Sigmoid colon (tissue), 4 donors: ENCODE measurements around the gene TRIM47.

Source experiments
- CTCF ChIP-seq, 4 experiments: fragments of 450-650 bp in 3 of 4; fragments of 200-600 bp in 1 of 4; IDR thresholded peaks; one replicate each; pipeline ENCODE4 v1.5.1; 2016 to 2019; ENCODE audit warnings: antibody characterized with exemption in 4 of 4, mild to moderate bottlenecking in 3 of 4, moderate library complexity in 2 of 4
- EP300 ChIP-seq, 4 donors: sonication (generic); formaldehyde crosslinking; IDR thresholded peaks; one replicate each; pipeline ENCODE4 v1.6.1; 2017; ENCODE audit warnings: antibody characterized with exemption in 4 of 4
- POLR2A ChIP-seq, 2 donors: fragments of 450-650 bp; IDR thresholded peaks; one replicate each; pipeline ENCODE4 v1.6.1; 2016; ENCODE audit warnings: antibody characterized with exemption in 2 of 2, mild to moderate bottlenecking in 2 of 2, moderate library complexity in 2 of 2
- POLR2AphosphoS5 ChIP-seq, 4 donors: sonication (generic); formaldehyde crosslinking; IDR thresholded peaks; one replicate each; pipeline ENCODE4 v1.6.1; 2017; ENCODE audit warnings: antibody characterized with exemption in 4 of 4

- no peak for TF ChIP-seq POLR2A (IDR thresholded peaks at IDR 0.05)
- no peak for TF ChIP-seq CTCF (IDR thresholded peaks at IDR 0.05)
- TF ChIP-seq POLR2AphosphoS5 (IDR thresholded peaks at IDR 0.05) = no peak
- TF ChIP-seq EP300 (IDR thresholded peaks at IDR 0.05) = no peak
Observed at GRCh38 chr17:75914643-75915267, 36.4 kb upstream of the TRIM47 start.
